PC-3 (cell line): ENCODE measurements around the gene CAMK2N2. TPM values are rescaled to one million over a fixed set of nuclear protein-coding genes. Genes with fewer than 3 reads are reported as not detected.

Experiments used
- ATAC-seq: fragments of 200-7000 bp; cut with Tn5 transposase; 2 replicates; pipeline ENCODE4 v1.9.1; 2020; ENCODE audit warnings: mild to moderate bottlenecking, moderate library complexity
- BruUV-seq: library from RNA; stranded (reverse); fragments of 400-500 nt; replicated peaks from 2 replicates; lab custom pipeline; 2021; lab: Mats Ljungman, UMichigan
- CTCF ChIA-PET: fragments of 300-600 bp; sonication (Branson Sonifier 250); formaldehyde crosslinking; loops from one replicate; lab custom pipeline; 2022; ENCODE audit warnings: antibody characterized with exemption; lab: Charles Lee
- POLR2A ChIA-PET: fragments of 300-600 bp; sonication (Branson Sonifier 250); formaldehyde crosslinking; loops from one replicate; lab custom pipeline; 2022; ENCODE audit warnings: antibody characterized with exemption; ENCODE audit not compliant: unreplicated experiment; lab: Charles Lee
- DNase-seq: peaks from one replicate; pipeline ENCODE4 v3.0.0-alpha.2; 2015
- H2AFZ ChIP-seq: fragments of 300-600 bp; sonication (generic); 2 replicates; pipeline ENCODE4 v1.6.0; 2016; ENCODE audit warnings: antibody characterized with exemption, low read length
- H3F3A ChIP-seq: fragments of 300-600 bp; sonication (generic); one replicate; pipeline ENCODE4 v1.6.0; 2017; ENCODE audit warnings: antibody characterized with exemption, low read length, control low read depth, mild to moderate bottlenecking; ENCODE audit not compliant: unreplicated experiment
- H3K27ac ChIP-seq: fragments of 300-600 bp; sonication (generic); 2 replicates; pipeline ENCODE4 v1.5.1; 2016; ENCODE audit warnings: mild to moderate bottlenecking, low read length
- H3K27me3 ChIP-seq: fragments of 300-600 bp; sonication (generic); 2 replicates; pipeline ENCODE4 v1.6.1; 2016; ENCODE audit warnings: low read length, mixed read lengths
- H3K36me3 ChIP-seq: fragments of 300-600 bp; sonication (generic); 2 replicates; pipeline ENCODE4 v1.6.1; 2016; ENCODE audit warnings: low read depth, mixed run types, low read length, mixed read lengths
- H3K4me1 ChIP-seq: fragments of 300-600 bp; sonication (generic); 2 replicates; pipeline ENCODE4 v1.5.1; 2016; ENCODE audit warnings: low read length; ENCODE audit not compliant: insufficient read depth
- H3K4me2 ChIP-seq: fragments of 300-600 bp; sonication (generic); 2 replicates; pipeline ENCODE4 v1.6.0; 2016; ENCODE audit warnings: low read length
- H3K4me3 ChIP-seq: fragments of 300-600 bp; sonication (generic); 2 replicates; pipeline ENCODE4 v1.5.1; 2016; ENCODE audit warnings: mild to moderate bottlenecking, low read length, mixed read lengths
- H3K79me2 ChIP-seq: fragments of 300-600 bp; sonication (generic); 2 replicates; pipeline ENCODE4 v1.6.1; 2017; ENCODE audit warnings: low read length, mixed read lengths
- H3K9ac ChIP-seq: fragments of 300-600 bp; sonication (generic); 2 replicates; pipeline ENCODE4 v1.6.0; 2016; ENCODE audit warnings: mild to moderate bottlenecking, low read length
- H3K9me2 ChIP-seq: fragments of 300-600 bp; sonication (generic); replicated peaks from 2 replicates; pipeline ENCODE4 v1.6.1; 2016; ENCODE audit warnings: mixed run types, low read length, mixed read lengths
- H3K9me3 ChIP-seq: fragments of 300-600 bp; sonication (generic); 2 replicates; pipeline ENCODE4 v1.6.1; 2016; ENCODE audit warnings: low read length, mixed read lengths
- H4K20me1 ChIP-seq: fragments of 300-600 bp; sonication (generic); 2 replicates; pipeline ENCODE4 v1.6.1; 2016; ENCODE audit warnings: low read length, mixed read lengths
- EZH2 ChIP-seq: fragments of 300-600 bp; sonication (generic); IDR thresholded peaks from one replicate; pipeline ENCODE4 v1.6.1; 2017; ENCODE audit warnings: antibody characterized with exemption, mild to moderate bottlenecking, low read length; ENCODE audit not compliant: unreplicated experiment
- EZH2phosphoT487 ChIP-seq: fragments of 300-600 bp; sonication (generic); IDR thresholded peaks from 2 replicates; pipeline ENCODE4 v1.6.1; 2018; ENCODE audit warnings: mild to moderate bottlenecking, antibody characterized with exemption, low read length, borderline replicate concordance
- intact Hi-C: fragments of 100-400 bp; cut with micrococcal nuclease; formaldehyde crosslinking; loops from 2 replicates; pipeline ENCODE4 v1.9.0; 2023
- total RNA-seq: library from RNA; depleted of rRNA; stranded (reverse); fragments of >200 nt; gene quantifications from 2 replicates; pipeline ENCODE4 v1.2.3, GENCODE V29; 2014
- TF ChIP-seq, protein P1 (sequence below): fragments of 300-600 bp; sonication (generic); conservative IDR thresholded peaks from 2 replicates; pipeline ENCODE4 v1.5.1; 2017; ENCODE audit warnings: antibody characterized with exemption, low read depth, mild to moderate bottlenecking, low read length

Gene CAMK2N2
- total RNA-seq, 1 experiment from 2014 or later = 1.1 TPM

- CTCF ChIA-PET = no interaction called here
- no peaks in the 10 kb centered on the region for H3K36me3 ChIP-seq
These were observed 21.6 kb upstream of the CAMK2N2 start for GRCh38 chr3:184282941-184283340.

GRCh38 chr3:184277366-184277765 lies 16.0 kb upstream of the CAMK2N2 start:
- Histone ChIP-seq H3K79me2 (no peaks in the 10 kb centered on the region), H3K36me3 (no peaks in the 10 kb centered on the region), H3K9me2 (no peaks in the 10 kb centered on the region), H3K27me3 (peaks cover 9% of the 10 kb centered on the region; the same call in 1 of the 2 replicates), H3K9ac (no peak overlapping the region), H3K27ac (no peak overlapping the region), H3K4me3 (no peak overlapping the region), H2AFZ (no peak overlapping the region), H3K4me2 (no peak overlapping the region), H3K9me3 (no peaks in the 10 kb centered on the region), H3K4me1 (no peaks in the 10 kb centered on the region), H4K20me1 (no peaks in the 10 kb centered on the region), H3F3A (no peaks in the 10 kb centered on the region)
- intact Hi-C loops = no loop called here
- TF ChIP-seq, protein P1, sequence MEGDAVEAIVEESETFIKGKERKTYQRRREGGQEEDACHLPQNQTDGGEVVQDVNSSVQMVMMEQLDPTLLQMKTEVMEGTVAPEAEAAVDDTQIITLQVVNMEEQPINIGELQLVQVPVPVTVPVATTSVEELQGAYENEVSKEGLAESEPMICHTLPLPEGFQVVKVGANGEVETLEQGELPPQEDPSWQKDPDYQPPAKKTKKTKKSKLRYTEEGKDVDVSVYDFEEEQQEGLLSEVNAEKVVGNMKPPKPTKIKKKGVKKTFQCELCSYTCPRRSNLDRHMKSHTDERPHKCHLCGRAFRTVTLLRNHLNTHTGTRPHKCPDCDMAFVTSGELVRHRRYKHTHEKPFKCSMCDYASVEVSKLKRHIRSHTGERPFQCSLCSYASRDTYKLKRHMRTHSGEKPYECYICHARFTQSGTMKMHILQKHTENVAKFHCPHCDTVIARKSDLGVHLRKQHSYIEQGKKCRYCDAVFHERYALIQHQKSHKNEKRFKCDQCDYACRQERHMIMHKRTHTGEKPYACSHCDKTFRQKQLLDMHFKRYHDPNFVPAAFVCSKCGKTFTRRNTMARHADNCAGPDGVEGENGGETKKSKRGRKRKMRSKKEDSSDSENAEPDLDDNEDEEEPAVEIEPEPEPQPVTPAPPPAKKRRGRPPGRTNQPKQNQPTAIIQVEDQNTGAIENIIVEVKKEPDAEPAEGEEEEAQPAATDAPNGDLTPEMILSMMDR = no peak
- TF ChIP-seq EZH2phosphoT487 = no peak
- no TSS peak for BruUV-seq
- no peak for DNase-seq
- ChIA-PET POLR2A (no interaction called here), CTCF (no interaction called here)
- no peak for ATAC-seq

More at GRCh38 chr3:184282941-184283340, 21.6 kb upstream of the CAMK2N2 start:
- DNase-seq (no peak), ATAC-seq (no peak)
- no peak overlapping the region for H3K4me2 ChIP-seq
- H4K20me1 ChIP-seq = no peaks in the 10 kb centered on the region
- H3K4me1 ChIP-seq = no peaks in the 10 kb centered on the region
- H2AFZ ChIP-seq = no peak overlapping the region
- TF ChIP-seq EZH2 = no peak
- H3K79me2 ChIP-seq = no peaks in the 10 kb centered on the region
- no peak overlapping the region for H3K27ac ChIP-seq
- BruUV-seq = no TSS peak
- H3F3A ChIP-seq = no peaks in the 10 kb centered on the region
- no peak overlapping the region for H3K9ac ChIP-seq
- POLR2A ChIA-PET = no interaction called here
- H3K9me2 ChIP-seq = no peaks in the 10 kb centered on the region
- H3K4me3 ChIP-seq = no peak overlapping the region
- intact Hi-C loops = loop anchor here (10.0 kb wide), 1 partner anchor 238 kb away; no protein-coding TSS in a partner anchor
- no peaks in the 10 kb centered on the region for H3K27me3 ChIP-seq
- H3K9me3 ChIP-seq = no peaks in the 10 kb centered on the region

DNA sequence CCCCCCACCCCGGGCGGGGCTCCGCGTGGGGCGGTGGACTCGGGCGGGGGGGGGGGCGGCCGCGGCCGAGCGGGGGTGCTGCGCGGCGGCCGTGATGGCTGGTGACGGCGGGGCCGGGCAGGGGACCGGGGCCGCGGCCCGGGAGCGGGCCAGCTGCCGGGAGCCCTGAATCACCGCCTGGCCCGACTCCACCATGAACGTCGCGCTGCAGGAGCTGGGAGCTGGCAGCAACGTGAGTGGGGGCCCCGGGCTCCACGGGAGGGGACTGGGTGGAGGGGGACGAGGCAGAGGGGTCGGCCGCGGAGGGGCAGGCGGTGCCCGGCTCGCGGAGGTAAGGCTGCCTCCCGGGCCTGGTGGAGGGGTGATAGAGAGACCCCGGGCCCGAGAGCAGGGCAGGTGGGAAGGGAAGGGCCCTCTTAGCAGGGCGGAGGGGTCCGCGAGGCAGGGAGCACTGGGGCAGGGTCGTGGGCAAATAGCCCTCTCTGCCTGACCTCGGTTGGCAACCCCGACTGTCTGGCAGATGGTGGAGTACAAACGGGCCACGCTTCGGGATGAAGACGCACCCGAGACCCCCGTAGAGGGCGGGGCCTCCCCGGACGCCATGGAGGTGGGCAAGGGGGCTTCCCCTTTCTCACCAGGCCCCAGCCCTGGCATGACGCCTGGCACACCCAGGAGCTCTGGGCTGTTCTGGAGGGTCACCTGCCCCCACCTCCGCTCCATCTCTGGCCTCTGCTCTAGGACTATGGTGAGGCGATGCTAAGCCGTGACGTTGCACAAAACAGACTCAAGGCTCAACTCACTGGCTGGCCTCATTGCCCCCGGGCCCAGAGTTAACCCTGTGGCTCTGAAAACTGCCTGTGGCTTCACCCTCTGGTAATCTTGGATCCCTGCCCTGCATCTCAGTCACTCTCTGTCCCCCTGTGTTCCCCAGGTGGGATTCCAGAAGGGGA lies 14.9 kb upstream of the CAMK2N2 start, which contains the start of gene ECE2:
ECE2 (plus strand) TSS at position 62 of the 950 bp plus-strand sequence; CDS start at position 194, 132 bp downstream.
- intact Hi-C loops = no loop called here
- ChIA-PET CTCF (no interaction called here), POLR2A (no interaction called here)
- Histone ChIP-seq H3F3A (no peaks in the 10 kb centered on the region), H3K9me3 (no peaks in the 10 kb centered on the region), H3K4me1 (no peaks in the 10 kb centered on the region), H4K20me1 (no peaks in the 10 kb centered on the region), H3K9me2 (no peaks in the 10 kb centered on the region), H3K4me2 (no peak within 1 kb of the TSS), H2AFZ (no peak within 1 kb of the TSS), H3K27me3 (peaks cover 9% of the 10 kb centered on the region; the same call in 1 of the 2 replicates), H3K9ac (no peak within 1 kb of the TSS), H3K36me3 (no peaks in the 10 kb centered on the region), H3K27ac (no peak within 1 kb of the TSS), H3K79me2 (no peaks in the 10 kb centered on the region), H3K4me3 (no peak within 1 kb of the TSS)
- ATAC-seq (no peak; the same call in 1 of the 2 replicates), DNase-seq (no peak)
- TF ChIP-seq, protein P1 = no peak
- TF ChIP-seq EZH2 (no peak), EZH2phosphoT487 (no peak)
- no TSS peak for BruUV-seq
